HG02623 (cell line): ENCODE data around the gene ACAA2.

ENCODE experiments used
- ATAC-seq: cut with Tn5 transposase; IDR thresholded peaks from one replicate; pipeline ENCODE4 v1.9.1; 2021; ENCODE audit warnings: moderate library complexity; ENCODE audit not compliant: unreplicated experiment

Gene ACAA2

GRCh38 chr18:49813319-49814146 is at the start of gene ACAA2:
ACAA2 (minus strand) TSS chr18:49813533; CDS start chr18:49813484, 49 bp downstream.
- ATAC-seq: peak; percentile 79

GRCh38 chr18:49862656-49863385 is 49.5 kb upstream of the ACAA2 start:
- no peak for ATAC-seq

GRCh38 chr18:49861659-49862058 is 48.3 kb upstream of the ACAA2 start:
- no peak for ATAC-seq

- ATAC-seq: no peak
Observed at GRCh38 chr18:49859725-49860124, 46.4 kb upstream of the ACAA2 start.

- no peak for ATAC-seq
Observed at GRCh38 chr18:49859021-49859359, 45.7 kb upstream of the ACAA2 start.

GRCh38 chr18:49858309-49859020 is 45.1 kb upstream of the ACAA2 start:
- ATAC-seq: no peak

- ATAC-seq: no peak
Observed at GRCh38 chr18:49857708-49858107, 44.4 kb upstream of the ACAA2 start.

GRCh38 chr18:49856496-49856895 is 43.2 kb upstream of the ACAA2 start:
- ATAC-seq: no peak

- no peak for ATAC-seq
Observed at GRCh38 chr18:49855711-49856415, 42.5 kb upstream of the ACAA2 start.

GRCh38 chr18:49854681-49855080 is 41.3 kb upstream of the ACAA2 start:
- ATAC-seq: no peak

- no peak for ATAC-seq
Observed at GRCh38 chr18:49853436-49853835, 40.1 kb upstream of the ACAA2 start.

GRCh38 chr18:49853011-49853410 is 39.7 kb upstream of the ACAA2 start:
- no peak for ATAC-seq

- no peak for ATAC-seq
Observed at GRCh38 chr18:49851624-49852023, 38.3 kb upstream of the ACAA2 start.

GRCh38 chr18:49850636-49851035 is 37.3 kb upstream of the ACAA2 start:
- ATAC-seq: no peak

GRCh38 chr18:49849331-49850217 is 36.2 kb upstream of the ACAA2 start:
- no peak for ATAC-seq

GRCh38 chr18:49848115-49848514 is 34.8 kb upstream of the ACAA2 start:
- no peak for ATAC-seq

- no peak for ATAC-seq
Observed at GRCh38 chr18:49847524-49847923, 34.2 kb upstream of the ACAA2 start.

GRCh38 chr18:49846718-49847470 is 33.6 kb upstream of the ACAA2 start:
- ATAC-seq: no peak

- no peak for ATAC-seq
Observed at GRCh38 chr18:49846361-49846662, 33.0 kb upstream of the ACAA2 start.
